ENCODE results near the gene MACROD1. TPM values are rescaled to one million over a fixed set of nuclear protein-coding genes. Genes with fewer than 3 reads are reported as not detected.
"Not testable (repeated sequence)": the region's sequence is repeated elsewhere in the genome, so short reads cannot be mapped to it uniquely, and the experiment has no call there.

The MACROD1 gene
- total RNA-seq, 1 donor from 2014 or later: 168 TPM

DNA sequence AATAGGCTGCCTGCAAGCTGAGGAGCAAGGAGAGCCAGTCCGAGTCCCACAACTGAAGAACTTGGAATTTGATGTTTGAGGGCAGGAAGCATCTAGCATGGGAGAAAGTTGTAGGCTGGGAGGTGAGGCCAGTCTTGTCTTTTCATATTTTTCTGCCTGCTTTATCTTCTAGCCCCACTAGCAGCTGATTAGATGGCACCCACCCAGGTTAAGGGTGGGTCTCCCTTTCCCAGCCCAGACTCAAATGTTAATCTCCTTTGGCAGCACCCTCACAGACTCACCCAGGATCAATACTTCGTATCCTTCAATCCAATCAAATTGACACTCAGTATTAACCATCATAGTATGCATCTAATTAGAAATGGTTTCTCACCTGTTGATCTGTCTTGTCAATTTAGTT, 196.5 kb downstream of the MACROD1 start:
- DNase-seq (ENCODE audit: low read depth): no peak

DNA sequence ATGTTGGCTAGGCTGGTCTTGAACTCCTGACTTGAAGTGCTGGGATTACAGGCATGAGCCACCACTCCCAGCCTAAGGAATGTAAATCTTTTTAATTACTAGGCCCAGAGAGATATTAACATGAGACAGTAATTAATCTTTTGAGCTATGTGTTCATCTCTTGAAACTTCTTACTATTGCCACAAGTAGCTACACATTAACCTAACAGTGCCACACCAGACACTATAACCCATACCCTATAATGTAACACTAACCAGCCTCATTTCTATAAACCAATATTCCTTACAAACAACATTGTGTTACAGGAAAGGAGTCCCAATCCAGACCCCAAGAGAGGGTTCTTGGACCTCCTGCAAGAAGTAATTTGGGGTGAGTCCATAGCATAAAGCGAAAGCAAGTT, 199.5 kb downstream of the MACROD1 start:
- DNase-seq (ENCODE audit: low read depth): no peak

DNA sequence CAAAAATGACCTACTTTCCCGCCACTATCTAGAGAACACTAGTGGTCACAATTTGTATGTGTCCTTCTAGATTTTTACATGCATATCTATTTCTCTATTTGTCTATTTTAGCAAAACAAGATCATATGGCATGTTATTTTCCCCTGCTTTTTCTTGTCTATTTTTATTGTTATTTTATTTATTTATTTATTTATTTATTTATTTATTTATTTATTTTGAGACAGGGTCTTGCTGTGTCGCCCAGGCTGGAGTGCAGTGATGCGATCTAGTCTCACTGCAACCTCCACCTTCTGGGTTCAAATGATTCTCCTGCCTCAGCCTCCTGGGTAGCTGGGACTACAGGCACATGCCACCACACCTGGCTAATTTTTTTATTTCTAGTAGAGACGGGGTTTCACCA, 202.0 kb downstream of the MACROD1 start:
- DNase-seq (ENCODE audit: low read depth): not testable (repeated sequence)

DNA sequence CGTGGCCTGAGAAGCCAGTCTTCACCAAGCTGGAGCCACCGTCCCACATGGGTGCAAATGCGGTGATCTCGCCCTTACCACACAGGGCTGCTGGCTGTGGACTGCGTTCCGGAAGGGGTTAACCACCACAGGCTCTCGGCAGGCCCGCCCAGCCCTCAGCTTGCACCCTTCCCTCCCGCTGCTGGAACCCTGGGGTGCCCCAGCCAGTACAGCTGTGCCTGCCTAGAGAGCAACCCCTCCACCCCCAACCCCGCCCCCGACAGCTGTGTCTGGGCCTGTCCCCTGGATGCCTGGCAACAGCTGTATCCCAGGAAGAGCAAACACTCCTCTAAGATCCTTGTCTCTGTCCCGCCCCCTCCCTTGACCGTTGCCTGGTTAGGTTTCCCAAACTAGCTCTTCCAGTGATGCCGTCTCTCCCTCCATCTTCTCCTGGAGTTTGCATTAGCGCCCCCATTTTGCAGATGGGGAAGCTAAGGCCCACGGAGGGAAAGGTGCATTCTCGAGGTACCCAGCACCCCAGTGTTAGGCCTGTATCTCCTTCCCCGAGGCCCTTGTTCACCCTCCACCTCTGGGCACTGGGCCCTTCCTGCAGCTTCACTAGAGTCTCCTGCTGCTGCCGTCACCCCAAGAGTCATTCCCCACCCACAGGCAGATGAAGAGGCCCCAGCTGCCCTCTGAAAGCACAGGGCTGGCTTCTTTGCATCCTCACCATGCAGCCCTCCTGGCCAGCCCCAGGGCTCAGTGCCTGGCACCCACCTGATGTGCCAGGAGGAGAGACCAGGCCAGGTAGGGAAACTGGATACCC, 204.1 kb downstream of the MACROD1 start:
- peak; percentile 92 for DNase-seq (ENCODE audit: low read depth)

DNA sequence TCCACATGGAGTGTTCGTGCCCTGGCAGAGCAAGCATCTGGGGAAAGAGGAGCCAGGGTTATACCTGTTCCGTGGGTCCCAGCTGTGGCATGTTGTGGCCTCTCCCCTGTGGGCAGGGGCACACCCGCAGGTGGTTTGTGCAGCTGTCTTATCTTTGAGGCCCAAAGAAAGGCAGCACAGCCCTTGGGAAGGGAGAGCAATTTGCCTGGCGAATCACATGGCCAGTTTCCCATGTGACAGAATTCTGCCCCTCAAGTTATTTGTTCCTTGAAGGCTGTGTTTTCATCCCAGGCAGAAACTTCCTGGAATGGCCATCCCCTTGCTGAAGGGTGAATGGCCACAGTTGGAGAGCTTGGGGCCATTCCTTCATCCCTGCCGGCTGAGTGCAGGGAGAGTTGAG, 207.9 kb downstream of the MACROD1 start:
- peak; percentile 41 for DNase-seq (ENCODE audit: low read depth)

DNA sequence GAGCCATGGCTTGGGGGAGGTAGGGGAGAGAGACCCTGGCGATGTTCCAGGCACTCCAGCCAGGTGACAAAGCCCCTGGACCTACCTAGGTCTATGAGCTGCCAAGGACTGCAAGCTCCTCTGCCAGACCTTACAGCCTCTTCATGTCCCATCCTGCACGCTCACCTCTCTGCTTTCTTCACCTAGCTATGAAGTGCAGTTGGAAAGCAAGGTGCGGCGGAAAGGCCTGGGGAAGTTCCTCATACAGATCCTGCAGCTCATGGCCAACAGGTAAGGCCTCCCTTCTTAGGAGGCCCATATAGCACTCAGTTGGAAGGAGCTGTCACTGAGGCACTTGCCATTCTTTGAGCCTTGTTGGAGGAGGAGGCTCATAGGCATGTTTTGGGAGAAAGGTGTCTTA, 213.3 kb downstream of the MACROD1 start:
- DNase-seq (ENCODE audit: low read depth): no peak

DNA sequence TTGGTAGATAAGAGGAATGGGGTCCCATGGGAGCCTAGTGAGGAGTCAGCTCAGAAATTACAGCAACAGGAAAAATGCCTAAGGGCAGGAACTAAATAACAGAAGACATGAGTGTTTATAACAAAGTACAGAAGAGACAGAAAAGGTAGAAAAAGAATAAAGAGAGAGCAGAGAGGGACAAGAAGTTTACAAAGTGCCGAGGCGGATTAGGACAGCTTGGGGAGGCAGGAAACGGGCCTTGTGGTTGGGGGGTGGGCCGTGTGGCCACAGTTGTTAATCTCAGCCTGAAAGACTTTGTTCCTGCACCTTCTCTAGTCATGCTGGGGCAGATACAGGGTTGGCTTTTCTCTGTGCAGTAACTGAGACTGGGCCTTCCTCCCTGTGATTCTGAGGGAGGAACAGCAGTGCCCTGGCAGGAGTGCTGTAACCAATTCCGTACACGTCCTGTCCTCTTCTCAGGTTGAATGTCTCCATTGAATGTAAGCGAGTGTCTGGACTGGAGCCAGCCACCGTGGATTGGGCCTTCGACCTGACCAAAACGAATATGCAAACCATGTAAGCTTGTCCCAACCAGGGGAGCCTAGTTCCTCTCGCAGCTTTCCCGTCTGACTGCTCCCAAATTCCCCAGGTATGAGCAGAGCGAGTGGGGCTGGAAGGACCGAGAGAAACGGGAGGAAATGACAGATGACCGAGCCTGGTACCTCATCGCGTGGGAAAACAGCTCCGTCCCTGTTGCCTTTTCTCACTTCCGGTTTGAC, 214.0 kb downstream of the MACROD1 start:
- no peak for DNase-seq (ENCODE audit: low read depth)

Other genes with a start within 250 kb of the MACROD1 start
- gene RCOR2, start 248.9 kb downstream of the MACROD1 start, total RNA-seq: 0.53 and 0.57 TPM in 2 replicates
- 8.0 and 13.1 TPM in 2 replicates for gene NAA40, start 227.1 kb downstream of the MACROD1 start, total RNA-seq
- gene COX8A, start 191.5 kb downstream of the MACROD1 start, total RNA-seq: 396 and 474 TPM in 2 replicates
- 41.7 and 47.0 TPM in 2 replicates for gene OTUB1, start 179.7 kb downstream of the MACROD1 start, total RNA-seq
- gene FLRT1, start 130.2 kb downstream of the MACROD1 start, total RNA-seq: not detected in 2 replicates
- 204 and 216 TPM in 2 replicates for gene STIP1, start 20.1 kb upstream of the MACROD1 start, total RNA-seq
- 6.1 and 19.4 TPM in 2 replicates for gene FERMT3, start 40.6 kb upstream of the MACROD1 start, total RNA-seq
- gene TRPT1, start 60.1 kb upstream of the MACROD1 start, total RNA-seq: 109 and 110 TPM in 2 replicates
- 69.6 and 83.6 TPM in 2 replicates for gene NUDT22, start 60.2 kb upstream of the MACROD1 start, total RNA-seq
- gene DNAJC4, start 64.4 kb upstream of the MACROD1 start, total RNA-seq: 6.5 and 7.2 TPM in 2 replicates
- gene VEGFB, start 68.5 kb upstream of the MACROD1 start, total RNA-seq: 59.1 and 65.8 TPM in 2 replicates
- gene FKBP2, start 75.0 kb upstream of the MACROD1 start, total RNA-seq: 49.2 and 59.8 TPM in 2 replicates
- gene PPP1R14B, start 80.8 kb upstream of the MACROD1 start, total RNA-seq: 656 and 816 TPM in 2 replicates
- gene PLCB3, start 85.4 kb upstream of the MACROD1 start, total RNA-seq: 41.5 and 41.7 TPM in 2 replicates
- 67.5 and 89.1 TPM in 2 replicates for gene BAD, start 118.6 kb upstream of the MACROD1 start, total RNA-seq
- 28.4 and 32.9 TPM in 2 replicates for gene GPR137, start 119.7 kb upstream of the MACROD1 start, total RNA-seq
- gene KCNK4, start 125.2 kb upstream of the MACROD1 start, total RNA-seq: not detected in 2 replicates
- not detected in 2 replicates for gene CATSPERZ, start 134.2 kb upstream of the MACROD1 start, total RNA-seq
- gene ESRRA, start 139.4 kb upstream of the MACROD1 start, total RNA-seq: 77.0 and 121 TPM in 2 replicates
- 224 and 231 TPM in 2 replicates for gene TRMT112, start 151.4 kb upstream of the MACROD1 start, total RNA-seq
- 189 and 223 TPM in 2 replicates for gene PRDX5, start 152.0 kb upstream of the MACROD1 start, total RNA-seq
- gene CCDC88B, start 174.1 kb upstream of the MACROD1 start, total RNA-seq: 0.94 and 1.6 TPM in 2 replicates
- gene RPS6KA4, start 193.0 kb upstream of the MACROD1 start, total RNA-seq: 26.9 and 30.3 TPM in 2 replicates

Data from myocyte (in vitro differentiated cells).